Vagina (tissue), 2 donors: ENCODE measurements around the gene PUS7. TPM values are rescaled to one million over a fixed set of nuclear protein-coding genes. Genes with fewer than 3 reads are reported as not detected.

Experiments used
- DNase-seq, 2 donors: peaks; one replicate each; pipeline ENCODE4 v3.0.0-alpha.2; 2017; ENCODE audit errors: extremely low spot score in 2 of 2
- H3K27ac ChIP-seq: fragments of 200-600 bp; sonication (generic); one replicate; pipeline ENCODE4 v1.5.1; 2019
- H3K27me3 ChIP-seq: fragments of 200-600 bp; sonication (generic); one replicate; pipeline ENCODE4 v1.5.1; 2019
- H3K36me3 ChIP-seq, 2 donors: fragments of 200-600 bp; sonication (generic); one replicate each; pipeline ENCODE4 v1.5.1; 2017 to 2019
- H3K4me1 ChIP-seq: fragments of 200-600 bp; sonication (generic); one replicate; pipeline ENCODE4 v1.5.1; 2019
- H3K4me3 ChIP-seq, 2 donors: fragments of 200-600 bp; sonication (generic); 1 replicate in 1 of 2; 2 replicates in 1 of 2; pipeline ENCODE4 v1.5.1; 2016 to 2019
- H3K9me3 ChIP-seq: fragments of 200-600 bp; sonication (generic); one replicate; pipeline ENCODE4 v1.5.1; 2019
- POLR2A ChIP-seq, 2 donors: fragments of 450-650 bp; IDR thresholded peaks; one replicate each; pipeline ENCODE4 v1.6.1; 2017; ENCODE audit warnings: antibody characterized with exemption in 2 of 2, mild to moderate bottlenecking in 2 of 2, moderate library complexity in 2 of 2
- POLR2AphosphoS5 ChIP-seq, 2 donors: sonication (generic); formaldehyde crosslinking; IDR thresholded peaks; one replicate each; pipeline ENCODE4 v1.9.0; 2017; ENCODE audit warnings: antibody characterized with exemption in 2 of 2, mild to moderate bottlenecking in 2 of 2, low read depth in 1 of 2; ENCODE audit not compliant: insufficient read depth in 1 of 2
- intact Hi-C: fragments of 100-400 bp; cut with DNase I; formaldehyde crosslinking; loops from one replicate; pipeline ENCODE4 v1.15.1; 2023
- total RNA-seq: library from RNA; depleted of rRNA; stranded (reverse); fragments of >200 nt; gene quantifications from one replicate; pipeline ENCODE4 v1.2.3, GENCODE V29; 2016
- TF ChIP-seq, protein P1 (sequence below), 3 experiments: fragments of 450-650 bp in 2 of 3; fragments of 200-600 bp in 1 of 3; sonication (generic) in 1 of 3; IDR thresholded peaks; one replicate each; pipeline ENCODE4 v1.5.1; 2017 to 2019; ENCODE audit warnings: antibody characterized with exemption in 3 of 3, mild to moderate bottlenecking in 2 of 3, moderate library complexity in 2 of 3

The PUS7 gene
- total RNA-seq, 1 donor from 2014 or later: 16.9 TPM

DNA sequence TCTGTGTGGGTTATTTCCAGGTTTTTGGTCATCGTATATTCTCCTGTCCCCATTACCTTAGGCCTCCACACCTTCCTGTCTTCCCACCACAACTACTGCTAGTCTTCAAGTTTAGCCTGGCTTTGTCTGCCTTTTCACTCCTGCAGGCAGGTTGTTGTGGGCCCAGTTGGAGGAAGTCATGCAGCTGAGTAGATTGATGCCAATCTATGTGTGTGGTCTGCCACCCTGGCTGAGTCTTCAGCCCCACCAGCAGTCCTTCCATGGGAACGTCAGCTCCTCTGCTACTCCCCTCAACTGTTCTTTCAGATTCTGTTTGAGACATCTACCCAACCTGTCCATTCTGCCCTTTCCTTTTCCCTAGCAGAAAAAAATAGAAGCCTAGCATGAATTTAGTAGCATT, 16.3 kb upstream of the PUS7 start:
- no peak for DNase-seq
- Histone ChIP-seq H3K36me3 (peaks cover 0 to 56% of the 10 kb centered on the region in 2 donors), H3K9me3 (no peaks in the 10 kb centered on the region), H3K4me1 (peaks cover 8% of the 10 kb centered on the region), H3K27ac (no peak overlapping the region), H3K4me3 (no peak overlapping the region), H3K27me3 (no peaks in the 10 kb centered on the region)
- TF ChIP-seq POLR2A (IDR thresholded peaks at IDR 0.05) (no peak), POLR2AphosphoS5 (IDR thresholded peaks at IDR 0.05; ENCODE audit: insufficient read depth in 1 of 2, low read depth in 1 of 2) (no peak)
- TF ChIP-seq, protein P1, sequence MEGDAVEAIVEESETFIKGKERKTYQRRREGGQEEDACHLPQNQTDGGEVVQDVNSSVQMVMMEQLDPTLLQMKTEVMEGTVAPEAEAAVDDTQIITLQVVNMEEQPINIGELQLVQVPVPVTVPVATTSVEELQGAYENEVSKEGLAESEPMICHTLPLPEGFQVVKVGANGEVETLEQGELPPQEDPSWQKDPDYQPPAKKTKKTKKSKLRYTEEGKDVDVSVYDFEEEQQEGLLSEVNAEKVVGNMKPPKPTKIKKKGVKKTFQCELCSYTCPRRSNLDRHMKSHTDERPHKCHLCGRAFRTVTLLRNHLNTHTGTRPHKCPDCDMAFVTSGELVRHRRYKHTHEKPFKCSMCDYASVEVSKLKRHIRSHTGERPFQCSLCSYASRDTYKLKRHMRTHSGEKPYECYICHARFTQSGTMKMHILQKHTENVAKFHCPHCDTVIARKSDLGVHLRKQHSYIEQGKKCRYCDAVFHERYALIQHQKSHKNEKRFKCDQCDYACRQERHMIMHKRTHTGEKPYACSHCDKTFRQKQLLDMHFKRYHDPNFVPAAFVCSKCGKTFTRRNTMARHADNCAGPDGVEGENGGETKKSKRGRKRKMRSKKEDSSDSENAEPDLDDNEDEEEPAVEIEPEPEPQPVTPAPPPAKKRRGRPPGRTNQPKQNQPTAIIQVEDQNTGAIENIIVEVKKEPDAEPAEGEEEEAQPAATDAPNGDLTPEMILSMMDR (IDR thresholded peaks at IDR 0.05): no peak
- intact Hi-C loops: no loop called here

GRCh38 chr7:105532709-105533460, 10.8 kb upstream of the PUS7 start:
- Histone ChIP-seq H3K36me3 (peaks cover 0 to 7% of the 10 kb centered on the region in 2 donors), H3K4me1 (peaks cover 18% of the 10 kb centered on the region), H3K9me3 (no peaks in the 10 kb centered on the region), H3K4me3 (peak overlapping the region; percentile 89 to 99), H3K27ac (peak overlapping the region; percentile 73), H3K27me3 (no peaks in the 10 kb centered on the region)
- no peak for DNase-seq
- TF ChIP-seq POLR2A (IDR thresholded peaks at IDR 0.05) (no peak), POLR2AphosphoS5 (IDR thresholded peaks at IDR 0.05; ENCODE audit: insufficient read depth in 1 of 2, low read depth in 1 of 2) (no peak)
- TF ChIP-seq, protein P1 (IDR thresholded peaks at IDR 0.05): no peak
- intact Hi-C loops: no loop called here

GRCh38 chr7:105531792-105532671, 10.0 kb upstream of the PUS7 start, which contains the start of gene RINT1:
RINT1 (plus strand) TSS chr7:105532201; CDS start chr7:105532316, 115 bp downstream.
- H3K36me3 ChIP-seq: no peaks in the 10 kb centered on the region
- peak within 1 kb of the TSS; percentile 89 to 99 for H3K4me3 ChIP-seq
- H3K27ac ChIP-seq: peak within 1 kb of the TSS; percentile 73
- TF ChIP-seq POLR2A (IDR thresholded peaks at IDR 0.05): peak in 1 of 2 donors; percentile 65
- TF ChIP-seq, protein P1 (IDR thresholded peaks at IDR 0.05): peak; percentile 7 to 53 (median 50)
- peak; percentile 80 to 85 for TF ChIP-seq POLR2AphosphoS5 (IDR thresholded peaks at IDR 0.05; ENCODE audit: insufficient read depth in 1 of 2, low read depth in 1 of 2)
- DNase-seq: peak in 1 of 2 donors; percentile 89
- intact Hi-C loops: no loop called here
- H3K27me3 ChIP-seq: no peaks in the 10 kb centered on the region
- H3K9me3 ChIP-seq: no peaks in the 10 kb centered on the region
- peaks cover 18% of the 10 kb centered on the region for H3K4me1 ChIP-seq

GRCh38 chr7:105530546-105530945, 8.5 kb upstream of the PUS7 start:
- no peaks in the 10 kb centered on the region for H3K9me3 ChIP-seq
- DNase-seq: no peak
- no peak overlapping the region for H3K27ac ChIP-seq
- H3K4me1 ChIP-seq: peaks cover 18% of the 10 kb centered on the region
- no peaks in the 10 kb centered on the region for H3K27me3 ChIP-seq
- TF ChIP-seq, protein P1 (IDR thresholded peaks at IDR 0.05): no peak
- no peak for TF ChIP-seq POLR2AphosphoS5 (IDR thresholded peaks at IDR 0.05; ENCODE audit: insufficient read depth in 1 of 2, low read depth in 1 of 2)
- TF ChIP-seq POLR2A (IDR thresholded peaks at IDR 0.05): no peak
- no peaks in the 10 kb centered on the region for H3K36me3 ChIP-seq
- no peak overlapping the region for H3K4me3 ChIP-seq
- intact Hi-C loops: no loop called here
